HepG2 (cell line): ENCODE measurements around the gene PDGFRB. TPM values are rescaled to one million over a fixed set of nuclear protein-coding genes. Genes with fewer than 3 reads are reported as not detected.
A peak's percentile ranks its signal among the peaks of the same experiment; 100 is the strongest.

Source experiments
- CAMTA2 ChIP-seq: sonication (generic); formaldehyde crosslinking; IDR thresholded peaks from 2 replicates; pipeline ENCODE4 v1.4.0; 2020; ENCODE audit warnings: mild to moderate bottlenecking, missing genetic modification reagents, borderline replicate concordance
- ETS1 ChIP-seq: sonication (generic); formaldehyde crosslinking; IDR thresholded peaks from 2 replicates; pipeline ENCODE4 v1.4.0; 2020; ENCODE audit warnings: missing genetic modification reagents
- FOXA3 ChIP-seq: IDR thresholded peaks from 2 replicates; pipeline ENCODE4 v1.6.1; 2016; ENCODE audit warnings: missing genetic modification reagents, missing compliant biosample characterization
- MEIS2 ChIP-seq: sonication (generic); formaldehyde crosslinking; IDR thresholded peaks from 2 replicates; pipeline ENCODE4 v1.9.0; 2021; ENCODE audit warnings: mild to moderate bottlenecking, missing genetic modification reagents
- MYC ChIP-seq: sonication (generic); formaldehyde crosslinking; IDR thresholded peaks from 2 replicates; pipeline ENCODE4 v1.9.0; 2021; ENCODE audit warnings: missing genetic modification reagents, borderline replicate concordance
- NONO ChIP-seq, 2 experiments: fragments of 450-650 bp in 1 of 2; sonication (generic) in 1 of 2; formaldehyde crosslinking in 1 of 2; IDR thresholded peaks in 1 of 2; conservative IDR thresholded peaks in 1 of 2; 2 replicates each; pipeline versions ENCODE4 v1.6.1 to v1.8.0; 2017 to 2022; ENCODE audit warnings: mild to moderate bottlenecking in 1 of 2, missing genetic modification reagents in 1 of 2, moderate library complexity in 1 of 2
- SOX6 ChIP-seq, 2 experiments: fragments of 450-650 bp in 1 of 2; sonication (generic) in 1 of 2; formaldehyde crosslinking in 1 of 2; IDR thresholded peaks; 2 replicates each; pipeline versions ENCODE4 v1.4.0 to v1.6.1; 2017 to 2020; ENCODE audit warnings: antibody characterized with exemption in 1 of 2, mild to moderate bottlenecking in 1 of 2, missing genetic modification reagents in 1 of 2
- THAP9 ChIP-seq: sonication (generic); formaldehyde crosslinking; IDR thresholded peaks from 2 replicates; pipeline ENCODE4; 2020; ENCODE audit warnings: missing genetic modification reagents, mild to moderate bottlenecking, borderline replicate concordance
- USF2 ChIP-seq, 2 experiments: sonication (generic) in 1 of 2; formaldehyde crosslinking in 1 of 2; IDR thresholded peaks; 2 replicates each; pipeline versions ENCODE4 v1.5.1 to v1.6.1; 2011 to 2020; ENCODE audit warnings: borderline replicate concordance in 1 of 2, low read depth in 1 of 2, low read length in 1 of 2, mild to moderate bottlenecking in 1 of 2, missing genetic modification reagents in 1 of 2, moderate library complexity in 1 of 2
- WIZ ChIP-seq: sonication (generic); formaldehyde crosslinking; IDR thresholded peaks from 2 replicates; pipeline ENCODE4 v1.5.1; 2020; ENCODE audit warnings: mild to moderate bottlenecking, missing genetic modification reagents
- XRCC5 ChIP-seq: fragments of 200-400 bp; formaldehyde crosslinking; optimal IDR thresholded peaks from 2 replicates; pipeline ENCODE3; 2017; ENCODE audit warnings: mild to moderate bottlenecking, low read length
- ZBTB7B ChIP-seq: sonication (generic); formaldehyde crosslinking; IDR thresholded peaks from 2 replicates; pipeline ENCODE4 v1.4.0; 2020; ENCODE audit warnings: missing genetic modification reagents
- ZNF101 ChIP-seq: sonication (generic); formaldehyde crosslinking; IDR thresholded peaks from 2 replicates; pipeline ENCODE4 v1.4.0; 2020; ENCODE audit warnings: mild to moderate bottlenecking, low read depth, missing genetic modification reagents, borderline replicate concordance
- ZNF274 ChIP-seq: sonication (generic); formaldehyde crosslinking; IDR thresholded peaks from 2 replicates; pipeline ENCODE4 v1.5.1; 2020; ENCODE audit warnings: mild to moderate bottlenecking, missing genetic modification reagents
- ZNF362 ChIP-seq: sonication (generic); formaldehyde crosslinking; IDR thresholded peaks from 2 replicates; pipeline ENCODE4 v1.4.0; 2020; ENCODE audit warnings: missing genetic modification reagents, mild to moderate bottlenecking, borderline replicate concordance
- ZNF44 ChIP-seq: sonication (generic); formaldehyde crosslinking; IDR thresholded peaks from 2 replicates; pipeline ENCODE4 v1.5.1; 2020; ENCODE audit warnings: mild to moderate bottlenecking, missing genetic modification reagents
- ZNF761 ChIP-seq: sonication (generic); formaldehyde crosslinking; conservative IDR thresholded peaks from 2 replicates; pipeline ENCODE4 v1.4.0; 2020; ENCODE audit warnings: mild to moderate bottlenecking, missing genetic modification reagents
- ZNF766 ChIP-seq: sonication (generic); formaldehyde crosslinking; IDR thresholded peaks from 2 replicates; pipeline ENCODE4 v1.5.0; 2020; ENCODE audit warnings: missing genetic modification reagents, borderline replicate concordance
- ZNF839 ChIP-seq: sonication (generic); formaldehyde crosslinking; IDR thresholded peaks from 2 replicates; pipeline ENCODE4 v1.4.0; 2020; ENCODE audit warnings: missing genetic modification reagents, mild to moderate bottlenecking, borderline replicate concordance
- ZSCAN21 ChIP-seq: sonication (generic); formaldehyde crosslinking; IDR thresholded peaks from 2 replicates; pipeline ENCODE4 v1.8.0; 2022; ENCODE audit warnings: mild to moderate bottlenecking, missing genetic modification reagents, moderate library complexity, borderline replicate concordance
- polyA plus RNA-seq, 8 experiments: library from polyadenylated mRNA; depleted of rRNA in 3 of 8; stranded (reverse) in 7 of 8; unstranded in 1 of 8; fragments of >200 nt; fragmentation: Illumina TruSeq in 4 of 8; extraction: Trizol in 4 of 8; gene quantifications; 2 replicates each; pipeline versions ENCODE4 v1.2.1 to v1.2.3, GENCODE V29; 2011 to 2016; ENCODE audit warnings: low read depth in 4 of 8, missing spikeins in 1 of 8, mixed read lengths in 1 of 8; ENCODE audit not compliant: insufficient read depth in 1 of 8
- total RNA-seq, 5 experiments: library from RNA; depleted of rRNA; stranded (reverse); fragments of >200 nt; fragmentation: Illumina TruSeq; extraction: Trizol; gene quantifications; 2 replicates each; pipeline ENCODE4 v1.2.3, GENCODE V29; 2016; ENCODE audit warnings: low read depth in 1 of 5

PDGFRB gene
- total and polyA plus RNA-seq, 2 of the 13 experiments (the other 11 are each of a cell fraction or from before 2014, with no cell fraction given), result 4.0 to 21.0 TPM

GRCh38 chr5:150142959-150143349 lies 12.7 kb downstream of the PDGFRB start (continued):
- TF ChIP-seq ETS1 (no peak), CAMTA2 (CRISPR knock-in tag) (no peak), USF2 (IDR thresholded peaks at IDR 0.05; ENCODE audit: low read depth, low read length) (no peak), USF2 (CRISPR knock-in tag; IDR thresholded peaks at IDR 0.05; ENCODE audit: borderline replicate concordance) (no peak), ZNF761 (CRISPR knock-in tag) (no peak), MEIS2 (no peak; the same call in 1 of the 2 replicates), FOXA3 (peak; percentile 80), ZNF274 (no peak), ZBTB7B (CRISPR knock-in tag) (peak; percentile 77; the same call in 1 of the 2 replicates), ZSCAN21 (peak; percentile 66; the same call in 1 of the 2 replicates), ZNF839 (CRISPR knock-in tag) (no peak), MYC (CRISPR knock-in tag) (no peak), NONO (IDR thresholded peaks at IDR 0.05) (no peak), NONO (CRISPR knock-in tag; conservative IDR thresholded peaks at IDR 0.05) (0 out of 2 replicates have a peak, but pooled peaks have one; percentile 46), ZNF766 (CRISPR knock-in tag) (no peak), WIZ (CRISPR knock-in tag) (no peak), THAP9 (CRISPR knock-in tag) (no peak), ZNF44 (CRISPR knock-in tag) (no peak), XRCC5 (peak; percentile 23), ZNF101 (CRISPR knock-in tag) (no peak), SOX6 (IDR thresholded peaks at IDR 0.05) (no peak), SOX6 (CRISPR knock-in tag; IDR thresholded peaks at IDR 0.05) (peak; percentile 95), ZNF362 (no peak)
